Astrocyte (in vitro differentiated cells and primary cell): ENCODE data around the gene SNX24. TPM values are rescaled to one million over a fixed set of nuclear protein-coding genes. Genes with fewer than 3 reads are reported as not detected.

ENCODE experiments used
- DNase-seq: peaks from one replicate; pipeline ENCODE4 v3.0.0-alpha.2; 2010; ENCODE audit warnings: low read depth
- FAIRE-seq: peaks from 2 replicates; lab custom pipeline; 2011; peaks lifted over from hg19 to GRCh38; lab: Jason Lieb, UNC
- H2AFZ ChIP-seq: 2 replicates; pipeline ENCODE4 v1.6.0; 2012; ENCODE audit warnings: low read depth, low read length, inconsistent platforms
- H3K27ac ChIP-seq: 2 replicates; pipeline ENCODE4 v1.5.1; 2011; ENCODE audit warnings: low read depth, low read length, inconsistent platforms
- H3K27me3 ChIP-seq: 2 replicates; pipeline ENCODE4 v1.6.0; 2011; ENCODE audit warnings: low read length, inconsistent platforms; ENCODE audit not compliant: insufficient read depth
- H3K36me3 ChIP-seq: 2 replicates; pipeline ENCODE4 v1.5.1; 2011; ENCODE audit warnings: low read length, inconsistent platforms; ENCODE audit not compliant: insufficient read depth
- H3K4me1 ChIP-seq: 2 replicates; pipeline ENCODE4 v1.5.1; 2011; ENCODE audit warnings: low read length, inconsistent platforms; ENCODE audit not compliant: insufficient read depth
- H3K4me2 ChIP-seq: 2 replicates; pipeline ENCODE4 v1.6.0; 2012; ENCODE audit warnings: low read length, inconsistent platforms
- H3K4me3 ChIP-seq: 2 replicates; pipeline ENCODE4 v1.5.1; 2011; ENCODE audit warnings: low read depth, mild to moderate bottlenecking, low read length, inconsistent platforms; ENCODE audit not compliant: insufficient read depth
- H3K79me2 ChIP-seq: 2 replicates; pipeline ENCODE4 v1.6.0; 2012; ENCODE audit warnings: mild to moderate bottlenecking, low read length, inconsistent platforms; ENCODE audit not compliant: insufficient read depth
- H3K9ac ChIP-seq: 2 replicates; pipeline ENCODE4 v1.6.0; 2012; ENCODE audit warnings: mild to moderate bottlenecking, low read length, inconsistent platforms
- H3K9me3 ChIP-seq: 2 replicates; pipeline ENCODE4 v1.5.1; 2012; ENCODE audit warnings: low read depth, mild to moderate bottlenecking, low read length, inconsistent platforms; ENCODE audit not compliant: insufficient read depth
- H4K20me1 ChIP-seq: 2 replicates; pipeline ENCODE4 v1.6.0; 2012; ENCODE audit warnings: low read length, inconsistent platforms; ENCODE audit not compliant: insufficient read depth
- H3K27ac Mint-ChIP-seq: one replicate; pipeline ENCODE4 v1.8.0; 2021; ENCODE audit warnings: mild to moderate bottlenecking, mixed read lengths; ENCODE audit not compliant: unreplicated experiment
- H3K27me3 Mint-ChIP-seq: one replicate; pipeline ENCODE4 v1.8.0; 2021; ENCODE audit warnings: low read depth, mixed read lengths; ENCODE audit not compliant: unreplicated experiment
- H3K36me3 Mint-ChIP-seq: one replicate; pipeline ENCODE4 v1.8.0; 2021; ENCODE audit warnings: low read depth, mixed read lengths; ENCODE audit not compliant: unreplicated experiment
- H3K4me1 Mint-ChIP-seq: one replicate; pipeline ENCODE4 v1.8.0; 2021; ENCODE audit warnings: low read depth, mixed read lengths; ENCODE audit not compliant: unreplicated experiment
- H3K4me3 Mint-ChIP-seq: one replicate; pipeline ENCODE4 v1.8.0; 2021; ENCODE audit warnings: mild to moderate bottlenecking, moderate library complexity, mixed read lengths; ENCODE audit not compliant: unreplicated experiment
- H3K9me3 Mint-ChIP-seq: one replicate; pipeline ENCODE4 v1.8.0; 2021; ENCODE audit warnings: mild to moderate bottlenecking, mixed read lengths; ENCODE audit not compliant: unreplicated experiment
- EZH2 ChIP-seq: IDR thresholded peaks from 2 replicates; pipeline ENCODE4 v1.6.1; 2012; ENCODE audit warnings: mild to moderate bottlenecking, low read length, inconsistent platforms; ENCODE audit not compliant: insufficient read depth
- total RNA-seq: library from RNA; stranded (reverse); gene quantifications from 2 replicates; pipeline ENCODE4 v1.2.1, GENCODE V29; 2021
- TF ChIP-seq, protein P1 (sequence below): IDR thresholded peaks from 2 replicates; pipeline ENCODE4 v1.5.1; 2011; ENCODE audit warnings: low read depth, mild to moderate bottlenecking, inconsistent platforms, low read length, moderate library complexity; ENCODE audit not compliant: insufficient read depth

Gene SNX24
- total RNA-seq, 1 donor from 2014 or later: 44.6 TPM

DNA sequence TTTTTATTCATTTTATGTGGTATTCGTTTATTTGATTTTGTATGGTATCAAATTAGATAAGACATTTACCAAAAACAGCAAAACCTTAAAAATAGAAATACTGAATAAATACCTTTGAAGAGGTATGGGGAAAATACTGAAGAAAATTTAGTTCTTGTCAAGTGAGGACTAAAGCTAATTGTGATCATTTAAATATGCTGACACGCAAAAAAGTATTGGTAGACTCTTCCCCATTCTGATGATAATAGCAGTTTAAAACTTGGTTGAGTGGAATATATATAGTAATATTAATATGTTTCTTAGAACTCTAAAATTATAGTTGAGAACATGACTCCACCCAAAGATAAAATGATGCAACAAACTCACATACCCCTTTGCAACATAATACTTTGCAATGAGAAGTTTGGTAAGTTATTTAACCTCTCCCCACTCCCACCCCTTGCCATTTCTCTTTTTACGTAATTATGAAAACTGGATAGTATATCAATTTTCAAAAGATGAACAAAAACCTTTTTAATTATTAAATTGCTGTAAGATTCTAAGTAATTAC lies 30.1 kb upstream of the SNX24 start:
- H3K9ac ChIP-seq: no peak overlapping the region
- no peak for TF ChIP-seq EZH2
- TF ChIP-seq, protein P1, sequence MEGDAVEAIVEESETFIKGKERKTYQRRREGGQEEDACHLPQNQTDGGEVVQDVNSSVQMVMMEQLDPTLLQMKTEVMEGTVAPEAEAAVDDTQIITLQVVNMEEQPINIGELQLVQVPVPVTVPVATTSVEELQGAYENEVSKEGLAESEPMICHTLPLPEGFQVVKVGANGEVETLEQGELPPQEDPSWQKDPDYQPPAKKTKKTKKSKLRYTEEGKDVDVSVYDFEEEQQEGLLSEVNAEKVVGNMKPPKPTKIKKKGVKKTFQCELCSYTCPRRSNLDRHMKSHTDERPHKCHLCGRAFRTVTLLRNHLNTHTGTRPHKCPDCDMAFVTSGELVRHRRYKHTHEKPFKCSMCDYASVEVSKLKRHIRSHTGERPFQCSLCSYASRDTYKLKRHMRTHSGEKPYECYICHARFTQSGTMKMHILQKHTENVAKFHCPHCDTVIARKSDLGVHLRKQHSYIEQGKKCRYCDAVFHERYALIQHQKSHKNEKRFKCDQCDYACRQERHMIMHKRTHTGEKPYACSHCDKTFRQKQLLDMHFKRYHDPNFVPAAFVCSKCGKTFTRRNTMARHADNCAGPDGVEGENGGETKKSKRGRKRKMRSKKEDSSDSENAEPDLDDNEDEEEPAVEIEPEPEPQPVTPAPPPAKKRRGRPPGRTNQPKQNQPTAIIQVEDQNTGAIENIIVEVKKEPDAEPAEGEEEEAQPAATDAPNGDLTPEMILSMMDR: no peak
- H2AFZ ChIP-seq: no peak overlapping the region
- no peaks in the 10 kb centered on the region for H3K79me2 ChIP-seq
- Mint-ChIP-seq H3K36me3 (peaks cover 2% of the 10 kb centered on the region), H3K27me3 (no peaks in the 10 kb centered on the region), H3K27ac (no peak overlapping the region), H3K4me3 (no peak overlapping the region), H3K9me3 (no peaks in the 10 kb centered on the region), H3K4me1 (no peaks in the 10 kb centered on the region)
- H3K27ac ChIP-seq: no peak overlapping the region
- H3K4me3 ChIP-seq: no peak overlapping the region
- H3K27me3 ChIP-seq: no peaks in the 10 kb centered on the region
- H3K9me3 ChIP-seq: no peaks in the 10 kb centered on the region
- peaks cover 5% of the 10 kb centered on the region for H3K36me3 ChIP-seq
- H3K4me2 ChIP-seq: no peak overlapping the region
- FAIRE-seq (no peak), DNase-seq (no peak)
- H3K4me1 ChIP-seq: no peaks in the 10 kb centered on the region
- no peaks in the 10 kb centered on the region for H4K20me1 ChIP-seq

DNA sequence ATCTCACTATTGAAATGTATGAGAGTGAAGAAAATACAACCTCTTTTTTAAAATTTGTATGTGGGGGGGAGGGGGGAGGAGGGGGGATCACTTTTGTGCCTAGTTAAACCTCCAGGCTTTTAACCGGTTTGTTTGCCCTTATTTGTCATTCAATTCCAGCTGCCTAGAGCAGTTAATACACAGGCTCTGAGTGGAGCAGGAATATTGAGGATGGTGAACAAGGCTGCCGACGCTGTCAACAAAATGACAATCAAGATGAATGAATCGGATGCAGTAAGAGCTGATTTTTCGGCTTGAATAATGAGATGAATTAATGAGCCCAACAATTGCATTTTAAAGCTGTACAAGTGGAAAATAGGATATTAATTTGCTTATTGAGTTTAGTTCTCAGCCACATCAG lies 28.7 kb upstream of the SNX24 start:
- Mint-ChIP-seq H3K4me1 (no peaks in the 10 kb centered on the region), H3K9me3 (no peaks in the 10 kb centered on the region), H3K27me3 (no peaks in the 10 kb centered on the region), H3K36me3 (peaks cover under 1% of the 10 kb centered on the region), H3K4me3 (no peak overlapping the region), H3K27ac (no peak overlapping the region)
- no peaks in the 10 kb centered on the region for H3K4me1 ChIP-seq
- FAIRE-seq (no peak), DNase-seq (no peak)
- no peaks in the 10 kb centered on the region for H3K27me3 ChIP-seq
- no peak overlapping the region for H3K9ac ChIP-seq
- H3K27ac ChIP-seq: no peak overlapping the region
- H3K36me3 ChIP-seq: peaks cover 5% of the 10 kb centered on the region
- no peak overlapping the region for H2AFZ ChIP-seq
- no peaks in the 10 kb centered on the region for H3K79me2 ChIP-seq
- no peak overlapping the region for H3K4me3 ChIP-seq
- no peak for TF ChIP-seq EZH2
- TF ChIP-seq, protein P1: no peak
- H3K4me2 ChIP-seq: no peak overlapping the region
- no peaks in the 10 kb centered on the region for H4K20me1 ChIP-seq
- H3K9me3 ChIP-seq: no peaks in the 10 kb centered on the region

DNA sequence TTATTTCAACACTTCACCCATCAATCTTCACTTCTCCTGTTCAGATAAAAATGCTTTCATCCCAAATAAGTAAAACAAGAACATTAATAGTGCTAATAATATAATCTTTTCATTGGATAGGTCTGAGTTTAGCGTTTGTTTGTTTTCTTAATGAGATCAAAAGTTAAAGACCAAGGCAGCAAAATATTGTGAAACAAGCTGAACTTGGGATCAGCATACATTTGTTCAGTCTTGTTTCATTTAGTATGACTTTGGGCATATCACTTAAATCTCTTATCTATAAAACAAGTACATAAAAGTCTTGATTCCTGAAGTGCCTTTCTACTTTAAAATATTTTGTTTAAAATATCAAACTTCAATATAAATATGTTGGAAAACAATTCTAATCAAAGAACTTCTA lies 13.4 kb upstream of the SNX24 start:
- no peaks in the 10 kb centered on the region for H3K27me3 Mint-ChIP-seq
- H3K27ac Mint-ChIP-seq: no peak overlapping the region
- no peaks in the 10 kb centered on the region for H3K79me2 ChIP-seq
- no peak overlapping the region for H2AFZ ChIP-seq
- H3K9me3 ChIP-seq: no peaks in the 10 kb centered on the region
- no peak overlapping the region for H3K4me3 ChIP-seq
- H3K4me1 ChIP-seq: no peaks in the 10 kb centered on the region
- H3K27ac ChIP-seq: no peak overlapping the region
- no peak for TF ChIP-seq EZH2
- TF ChIP-seq, protein P1: no peak
- H3K27me3 ChIP-seq: no peaks in the 10 kb centered on the region
- no peaks in the 10 kb centered on the region for H3K9me3 Mint-ChIP-seq
- no peak overlapping the region for H3K9ac ChIP-seq
- no peak overlapping the region for H3K4me2 ChIP-seq
- H3K36me3 Mint-ChIP-seq: peaks cover 3% of the 10 kb centered on the region
- no peaks in the 10 kb centered on the region for H4K20me1 ChIP-seq
- FAIRE-seq (no peak), DNase-seq (no peak)
- no peak overlapping the region for H3K4me3 Mint-ChIP-seq
- peaks cover 14% of the 10 kb centered on the region for H3K36me3 ChIP-seq
- no peaks in the 10 kb centered on the region for H3K4me1 Mint-ChIP-seq
